EL (cell line): ENCODE data around the gene MYH8.
A peak's percentile ranks its signal among the peaks of the same experiment; 100 is the strongest.

Experiments used
- DNase-seq: peaks from one replicate; pipeline ENCODE4 v3.0.0-alpha.2; 2016

MYH8 gene

GRCh38 chr17:10380631-10381408 lies 40.9 kb downstream of the MYH8 start:
- no peak for DNase-seq

GRCh38 chr17:10372906-10373305 lies 48.8 kb downstream of the MYH8 start, which contains the start of gene MYH13:
Gene MYH13 (minus strand): TSS chr17:10373006. CDS start chr17:10364530, 8,476 bp downstream.
- no peak for DNase-seq

DNA sequence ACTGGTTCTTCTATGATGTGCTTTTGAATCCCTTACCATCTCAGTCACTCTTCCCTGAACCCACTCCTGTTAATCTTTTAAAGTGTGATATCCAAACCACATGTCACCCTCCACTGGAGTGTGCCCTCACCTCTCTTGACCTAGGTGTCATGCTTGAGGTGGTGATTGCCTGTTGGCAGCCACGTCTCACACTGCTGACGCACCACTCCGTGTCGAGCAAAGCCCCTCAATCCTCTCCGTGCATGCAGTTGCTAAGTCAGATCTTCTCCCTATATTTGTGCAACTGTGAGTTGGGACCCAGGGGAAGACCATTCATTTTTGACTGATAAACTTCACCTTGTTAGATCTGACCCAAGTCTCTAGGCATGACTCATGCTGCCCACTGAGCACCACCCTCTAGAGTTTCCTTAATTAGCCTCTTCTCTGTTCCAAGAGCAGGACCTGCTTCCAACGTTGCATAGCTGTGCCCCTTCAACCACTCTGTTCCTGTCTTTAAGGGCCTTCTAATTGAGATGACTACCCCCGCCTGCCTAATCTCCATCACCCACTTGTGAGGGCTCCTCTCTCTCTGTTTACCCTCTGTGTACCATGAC lies 51.6 kb downstream of the MYH8 start:
- DNase-seq: no peak

GRCh38 chr17:10369239-10369638 lies 52.5 kb downstream of the MYH8 start:
- DNase-seq: no peak

DNA sequence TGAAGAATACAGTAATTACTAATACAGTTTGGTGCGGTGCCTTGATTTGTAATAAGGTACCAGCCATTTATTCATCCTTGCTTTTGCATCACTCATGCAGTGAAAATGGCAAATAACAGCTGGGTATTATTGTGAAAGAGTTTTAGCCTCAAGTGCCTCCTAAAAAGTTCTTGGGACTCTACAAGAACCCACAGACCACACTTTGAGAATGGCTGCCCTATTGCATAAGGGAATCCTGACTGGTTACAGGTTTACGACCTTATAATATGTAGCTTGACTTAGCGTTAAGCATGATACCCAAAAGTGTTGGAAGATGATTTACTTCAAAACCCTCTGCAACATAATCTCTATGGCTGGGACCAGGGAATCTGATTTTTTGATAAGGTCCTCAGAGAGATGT lies 53.2 kb downstream of the MYH8 start:
- DNase-seq: no peak

DNA sequence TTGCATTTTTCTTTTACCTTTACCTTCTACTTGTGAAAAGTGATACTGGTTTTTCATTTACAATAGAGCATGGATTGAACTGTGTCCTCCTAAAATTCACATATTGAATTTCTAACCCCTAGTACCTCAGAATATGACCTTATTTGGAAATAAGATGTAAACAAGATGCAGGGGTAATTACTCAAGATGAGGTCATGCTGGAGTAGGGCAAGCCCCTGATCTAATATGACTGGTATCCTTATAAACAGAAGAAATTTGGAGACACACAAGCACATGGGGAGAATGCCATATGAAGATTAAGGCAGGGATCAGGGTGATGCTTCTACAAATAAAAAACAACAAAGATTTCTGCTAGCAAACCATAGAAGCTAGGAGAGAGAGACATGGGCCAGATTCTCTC lies 61.2 kb downstream of the MYH8 start:
- DNase-seq: peak; percentile 44

DNA sequence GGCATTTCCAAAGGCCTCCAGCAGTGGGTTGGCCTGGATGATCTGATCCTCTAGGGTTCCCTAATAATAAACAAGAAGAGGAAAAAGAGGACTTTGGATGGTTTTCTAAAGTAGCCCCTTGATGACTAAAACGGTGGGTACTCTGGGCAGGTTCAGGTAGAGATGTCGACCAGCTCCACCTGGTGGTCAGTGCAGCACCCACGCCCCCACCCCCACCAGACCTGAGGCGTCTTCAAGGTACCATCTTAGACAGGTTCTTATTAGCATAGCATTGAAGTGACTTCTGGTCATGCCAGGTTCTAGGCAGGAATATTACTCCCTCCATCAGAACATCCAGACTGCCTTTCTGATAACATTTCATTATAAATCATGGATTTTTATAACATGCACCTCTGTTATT lies 64.0 kb downstream of the MYH8 start:
- DNase-seq: no peak

DNA sequence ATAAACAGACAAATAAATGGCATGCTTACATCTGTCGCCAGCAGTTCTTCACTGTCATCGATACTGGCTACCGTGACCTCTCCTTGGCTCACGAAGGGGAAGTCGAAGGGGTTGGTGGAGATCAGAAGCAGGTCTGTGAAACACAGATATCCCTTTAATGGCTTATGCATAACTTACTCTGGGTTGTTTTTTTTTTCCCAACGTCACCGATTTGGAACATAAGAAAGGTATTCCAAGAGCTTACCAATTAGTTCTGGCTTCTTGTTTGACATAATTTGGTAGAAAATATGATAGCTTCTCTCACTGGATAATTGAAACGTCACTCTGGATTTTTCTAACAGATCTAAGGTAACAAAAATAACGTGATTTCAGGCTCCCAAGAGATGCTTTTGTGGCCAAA lies 67.1 kb downstream of the MYH8 start:
- no peak for DNase-seq

DNA sequence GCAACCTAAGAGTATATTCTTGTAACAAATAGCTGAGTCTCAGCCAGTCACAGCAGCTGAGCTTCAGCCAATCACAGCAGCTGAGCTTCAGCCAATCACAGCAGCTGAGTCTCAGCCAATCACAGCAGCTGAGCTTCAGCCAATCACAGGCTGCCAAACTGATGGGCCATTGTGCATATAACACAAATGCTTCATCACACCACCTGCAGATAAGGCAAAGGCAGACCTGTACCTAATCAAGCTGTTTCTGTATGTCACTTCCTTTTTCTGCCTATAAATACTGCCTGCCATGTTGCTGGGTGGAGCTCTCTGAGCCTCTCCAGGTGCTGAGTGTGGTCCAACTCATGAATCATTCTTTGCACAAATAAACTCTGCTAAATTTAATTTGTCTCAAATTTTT lies 68.9 kb downstream of the MYH8 start:
- DNase-seq: no peak

DNA sequence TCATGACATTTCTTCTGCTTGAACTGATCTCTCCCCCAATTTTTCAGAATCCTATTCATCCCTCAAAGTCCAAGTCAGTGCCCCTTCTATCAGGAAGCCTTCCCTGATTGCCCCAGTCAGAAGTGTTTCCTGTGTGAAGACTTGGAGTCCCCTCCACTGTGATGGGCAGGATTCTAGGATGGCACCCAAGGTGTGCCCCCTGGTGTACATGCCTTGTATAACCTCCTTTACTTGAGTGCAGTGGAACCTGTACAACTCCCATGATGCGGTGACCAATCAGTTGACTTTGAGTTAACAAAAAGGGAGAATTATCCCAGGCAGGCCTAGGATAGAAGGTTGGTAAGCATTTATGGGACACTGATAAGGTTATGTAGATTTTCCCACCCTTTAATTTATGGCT lies 72.3 kb downstream of the MYH8 start:
- DNase-seq: no peak

- DNase-seq: no peak
Observed at GRCh38 chr17:10344816-10345215, 76.9 kb downstream of the MYH8 start.
